ENCODE measurements around the gene MDK. TPM values are rescaled to one million over a fixed set of nuclear protein-coding genes. Genes with fewer than 3 reads are reported as not detected.
A peak's percentile ranks its signal among the peaks of the same experiment; 100 is the strongest.

Gene MDK
- total RNA-seq, 4 donors from 2014 or later: 5.4 to 62.6 (median 22.5) TPM

GRCh38 chr11:46352063-46352841 lies 29.2 kb upstream of the MDK start:
- no peaks in the 10 kb centered on the region for H3K9me3 ChIP-seq
- TF ChIP-seq CTCF (IDR thresholded peaks at IDR 0.05) (peak; percentile 63 to 93 (median 78)), POLR2A (IDR thresholded peaks at IDR 0.05) (no peak)
- intact Hi-C loops (cut with DNase I): no loop called here
- no peaks in the 10 kb centered on the region for H3K36me3 ChIP-seq
- H3K4me1 ChIP-seq: peaks cover 61 to 94% (median 63%) of the 10 kb centered on the region in 3 donors
- H3K4me3 ChIP-seq: peak overlapping the region in 1 of 4 donors; percentile 51
- H3K27ac ChIP-seq: peak overlapping the region; percentile 24 to 61 (median 44)
- DNase-seq: no peak
- 43 to 53% methylated on average over 5 to 21 of the region's 33 CpGs for WGBS, 2 donors
- no peaks in the 10 kb centered on the region for H3K27me3 ChIP-seq

GRCh38 chr11:46353698-46354097 lies 27.8 kb upstream of the MDK start:
- Histone ChIP-seq H3K27me3 (no peaks in the 10 kb centered on the region), H3K4me3 (no peak overlapping the region), H3K36me3 (no peaks in the 10 kb centered on the region), H3K27ac (peak overlapping the region in 3 of 4 donors; percentile 8 to 42 (median 22)), H3K4me1 (peaks cover 60 to 93% (median 63%) of the 10 kb centered on the region in 3 donors), H3K9me3 (no peaks in the 10 kb centered on the region)
- TF ChIP-seq CTCF (IDR thresholded peaks at IDR 0.05): no peak
- DNase-seq: no peak
- WGBS, 2 donors: 20% methylated on average over 1 of the region's 9 CpGs; no CpG with 5 or more reads in 1 of the 2 donors
- intact Hi-C loops (cut with DNase I): no loop called here

- peaks cover 42 to 87% (median 46%) of the 10 kb centered on the region in 3 donors for H3K4me1 ChIP-seq
- H3K27me3 ChIP-seq: no peaks in the 10 kb centered on the region
- no peak overlapping the region for H3K4me3 ChIP-seq
- H3K9me3 ChIP-seq: no peaks in the 10 kb centered on the region
- no peak for DNase-seq
- no peaks in the 10 kb centered on the region for H3K36me3 ChIP-seq
- H3K27ac ChIP-seq: peak overlapping the region in 2 of 4 donors; percentile 44 to 67
- intact Hi-C loops (cut with DNase I): no loop called here
- WGBS, 2 donors: 53 to 67% methylated on average over 3 to 6 of the region's 7 CpGs
- no peak for TF ChIP-seq POLR2A (IDR thresholded peaks at IDR 0.05)
- TF ChIP-seq CTCF (IDR thresholded peaks at IDR 0.05): no peak
These were observed 24.5 kb upstream of the MDK start for GRCh38 chr11:46356924-46357482.

GRCh38 chr11:46357483-46357936 lies 24.0 kb upstream of the MDK start:
- DNase-seq: no peak
- TF ChIP-seq CTCF (IDR thresholded peaks at IDR 0.05) (no peak), POLR2A (IDR thresholded peaks at IDR 0.05) (no peak)
- 45 to 71% methylated on average over 3 to 4 of the region's 11 CpGs for WGBS, 2 donors
- H3K9me3 ChIP-seq: no peaks in the 10 kb centered on the region
- intact Hi-C loops (cut with DNase I): no loop called here
- H3K27ac ChIP-seq: peak overlapping the region in 2 of 4 donors; percentile 44 to 67
- H3K27me3 ChIP-seq: no peaks in the 10 kb centered on the region
- peaks cover 0 to under 1% (median 0%) of the 10 kb centered on the region in 3 donors for H3K36me3 ChIP-seq
- peaks cover 42 to 87% (median 46%) of the 10 kb centered on the region in 3 donors for H3K4me1 ChIP-seq
- H3K4me3 ChIP-seq: no peak overlapping the region

GRCh38 chr11:46359953-46360352 lies 21.5 kb upstream of the MDK start:
- H3K9me3 ChIP-seq: no peaks in the 10 kb centered on the region
- DNase-seq: no peak
- intact Hi-C loops (cut with DNase I): no loop called here
- peak overlapping the region in 1 of 4 donors; percentile 85 for H3K27ac ChIP-seq
- no peak overlapping the region for H3K4me3 ChIP-seq
- peaks cover 0 to 11% (median 0%) of the 10 kb centered on the region in 3 donors for H3K36me3 ChIP-seq
- WGBS, 2 donors: 64 to 67% methylated on average over 1 of the region's 1 CpG
- H3K4me1 ChIP-seq: peaks cover 49 to 80% (median 53%) of the 10 kb centered on the region in 3 donors
- TF ChIP-seq CTCF (IDR thresholded peaks at IDR 0.05) (no peak), POLR2A (IDR thresholded peaks at IDR 0.05) (no peak)
- H3K27me3 ChIP-seq: no peaks in the 10 kb centered on the region
